K562 (cell line): ENCODE measurements around the gene TMC8. TPM values are rescaled to one million over a fixed set of nuclear protein-coding genes. Genes with fewer than 3 reads are reported as not detected.

Source experiments
- GABPA ChIP-seq: fragments of 200-800 bp; sonication (Bioruptor generic); conservative IDR thresholded peaks from 2 replicates; pipeline ENCODE4 v1.6.1; 2016; ENCODE audit warnings: low read depth, missing genetic modification characterization, missing compliant biosample characterization
- HDAC6 ChIP-seq: IDR thresholded peaks from 2 replicates; pipeline ENCODE4 v1.6.1; 2012; ENCODE audit warnings: low read depth, mild to moderate bottlenecking, control low read depth, inconsistent platforms, low read length, moderate library complexity
- ILK ChIP-seq: fragments of 450-650 bp; IDR thresholded peaks from 2 replicates; pipeline ENCODE4 v1.6.1; 2016; ENCODE audit warnings: missing genetic modification characterization, low read depth, mild to moderate bottlenecking, missing compliant biosample characterization, moderate library complexity, borderline replicate concordance
- PHF8 ChIP-seq: fragments of 200-600 bp; sonication (generic); IDR thresholded peaks from 2 replicates; pipeline ENCODE4 v1.6.1; 2012; ENCODE audit warnings: mixed run types, mild to moderate bottlenecking, inconsistent platforms, low read length, moderate library complexity, borderline replicate concordance
- POLR3A ChIP-seq: IDR thresholded peaks from 2 replicates; pipeline ENCODE4 v1.6.1; 2011; ENCODE audit warnings: borderline replicate concordance, mild to moderate bottlenecking, moderate library complexity; ENCODE audit not compliant: insufficient read length, insufficient read depth; ENCODE audit errors: extremely low read depth
- ZFX ChIP-seq: sonication (generic); formaldehyde crosslinking; IDR thresholded peaks from 2 replicates; pipeline ENCODE4 v1.8.0; 2022; ENCODE audit warnings: mild to moderate bottlenecking, missing genetic modification reagents, moderate library complexity
- ZKSCAN8 ChIP-seq: fragments of 200-800 bp; sonication (Bioruptor generic); IDR thresholded peaks from 2 replicates; pipeline ENCODE4 v1.6.1; 2016; ENCODE audit warnings: missing genetic modification characterization, missing compliant biosample characterization
- polyA plus RNA-seq, 8 experiments: library from polyadenylated mRNA; depleted of rRNA in 4 of 8; stranded (reverse) in 5 of 8; unstranded in 3 of 8; fragments of >200 nt; fragmentation: Nextera tagmentation in 2 of 8; fragmentation: Illumina TruSeq in 1 of 8; extraction: Ambion mirVana in 2 of 8; extraction: Trizol in 1 of 8; gene quantifications; 2 replicates each; pipeline versions ENCODE4 v1.2.1 to v1.2.3, GENCODE V29; 2011 to 2014; ENCODE audit warnings: inconsistent platforms in 1 of 8, missing spikeins in 1 of 8
- total RNA-seq, 7 experiments: library from RNA; depleted of rRNA in 6 of 7; stranded (reverse); fragments of >200 nt in 6 of 7; fragmentation: Illumina TruSeq in 2 of 7; extraction: Trizol in 2 of 7; gene quantifications; 2 replicates each; pipeline versions ENCODE4 v1.2.1 to v1.2.3, GENCODE V29; 2011 to 2021; ENCODE audit warnings: low replicate concordance in 1 of 7
- TF ChIP-seq, protein P1 (sequence below): fragments of 450-650 bp; IDR thresholded peaks from 2 replicates; pipeline ENCODE4 v1.6.1; 2016; ENCODE audit warnings: low read depth, mild to moderate bottlenecking, moderate library complexity
- TF ChIP-seq, protein P2 (sequence below): fragments of 250-450 bp; sonication (Bioruptor Pico); IDR thresholded peaks from 2 replicates; pipeline ENCODE4 v1.8.0; 2021; ENCODE audit warnings: borderline replicate concordance, mild to moderate bottlenecking, moderate library complexity; ENCODE audit not compliant: poor library complexity, severe bottlenecking
- TF ChIP-seq, protein P3 (sequence below): fragments of 450-650 bp; IDR thresholded peaks from 2 replicates; pipeline ENCODE4 v1.6.1; 2016; ENCODE audit warnings: mild to moderate bottlenecking, moderate library complexity
- TF ChIP-seq, protein P4 (sequence below): fragments of 250-450 bp; sonication (Bioruptor Pico); IDR thresholded peaks from 2 replicates; pipeline ENCODE4 v1.5.1; 2021; ENCODE audit warnings: mild to moderate bottlenecking

The TMC8 gene
- total and polyA plus RNA-seq, 9 of the 15 experiments (the other 6 are each of a cell fraction or from before 2014, with no cell fraction given) = 0.13 to 10.9 (median 2.8) TPM

DNA sequence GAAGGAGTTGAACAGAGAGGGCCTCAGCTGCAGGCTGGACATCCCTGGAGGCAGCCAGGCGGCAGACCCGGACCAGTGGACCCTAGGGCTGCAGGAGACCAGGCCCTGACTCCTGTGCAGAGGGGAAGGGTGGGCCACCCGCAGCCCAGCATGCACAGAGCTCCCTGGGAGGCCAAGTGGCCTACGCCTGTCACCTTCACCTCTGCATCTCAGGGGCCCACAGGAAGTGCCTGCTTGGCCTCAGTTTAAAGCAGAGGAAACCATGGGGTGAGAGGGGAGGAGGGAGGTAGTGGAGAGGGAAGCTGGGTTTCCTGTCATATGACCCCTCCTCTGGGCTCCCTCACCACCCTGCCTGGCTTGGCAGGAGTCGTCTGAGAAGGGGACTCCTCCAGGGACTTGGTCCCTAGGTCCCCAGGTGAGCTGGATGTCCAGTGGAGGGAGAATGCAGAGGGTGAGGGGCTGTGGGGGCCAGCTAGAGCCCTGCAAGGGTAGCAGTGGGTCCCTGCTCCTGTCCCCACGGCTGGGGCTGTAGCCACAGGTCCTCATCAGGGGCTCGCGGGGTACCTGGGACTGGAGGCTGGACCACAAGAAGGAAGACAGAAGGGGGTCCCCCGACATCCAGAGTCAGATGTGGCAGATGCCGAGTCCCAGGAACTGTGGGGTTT is at the start of gene TMC8 (continued):
- TF ChIP-seq, protein P1, sequence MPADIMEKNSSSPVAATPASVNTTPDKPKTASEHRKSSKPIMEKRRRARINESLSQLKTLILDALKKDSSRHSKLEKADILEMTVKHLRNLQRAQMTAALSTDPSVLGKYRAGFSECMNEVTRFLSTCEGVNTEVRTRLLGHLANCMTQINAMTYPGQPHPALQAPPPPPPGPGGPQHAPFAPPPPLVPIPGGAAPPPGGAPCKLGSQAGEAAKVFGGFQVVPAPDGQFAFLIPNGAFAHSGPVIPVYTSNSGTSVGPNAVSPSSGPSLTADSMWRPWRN = no peak
- peak; percentile 47; the same call in 1 of the 2 replicates for TF ChIP-seq ZFX (CRISPR knock-in tag)
- TF ChIP-seq PHF8 = no peak; the same call in 1 of the 2 replicates
- TF ChIP-seq, protein P2, sequence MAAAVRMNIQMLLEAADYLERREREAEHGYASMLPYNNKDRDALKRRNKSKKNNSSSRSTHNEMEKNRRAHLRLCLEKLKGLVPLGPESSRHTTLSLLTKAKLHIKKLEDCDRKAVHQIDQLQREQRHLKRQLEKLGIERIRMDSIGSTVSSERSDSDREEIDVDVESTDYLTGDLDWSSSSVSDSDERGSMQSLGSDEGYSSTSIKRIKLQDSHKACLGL (CRISPR knock-in tag) = peak; percentile 9
- no peak for TF ChIP-seq ZKSCAN8 (CRISPR knock-in tag)
- no peak for TF ChIP-seq POLR3A
- TF ChIP-seq, protein P3, sequence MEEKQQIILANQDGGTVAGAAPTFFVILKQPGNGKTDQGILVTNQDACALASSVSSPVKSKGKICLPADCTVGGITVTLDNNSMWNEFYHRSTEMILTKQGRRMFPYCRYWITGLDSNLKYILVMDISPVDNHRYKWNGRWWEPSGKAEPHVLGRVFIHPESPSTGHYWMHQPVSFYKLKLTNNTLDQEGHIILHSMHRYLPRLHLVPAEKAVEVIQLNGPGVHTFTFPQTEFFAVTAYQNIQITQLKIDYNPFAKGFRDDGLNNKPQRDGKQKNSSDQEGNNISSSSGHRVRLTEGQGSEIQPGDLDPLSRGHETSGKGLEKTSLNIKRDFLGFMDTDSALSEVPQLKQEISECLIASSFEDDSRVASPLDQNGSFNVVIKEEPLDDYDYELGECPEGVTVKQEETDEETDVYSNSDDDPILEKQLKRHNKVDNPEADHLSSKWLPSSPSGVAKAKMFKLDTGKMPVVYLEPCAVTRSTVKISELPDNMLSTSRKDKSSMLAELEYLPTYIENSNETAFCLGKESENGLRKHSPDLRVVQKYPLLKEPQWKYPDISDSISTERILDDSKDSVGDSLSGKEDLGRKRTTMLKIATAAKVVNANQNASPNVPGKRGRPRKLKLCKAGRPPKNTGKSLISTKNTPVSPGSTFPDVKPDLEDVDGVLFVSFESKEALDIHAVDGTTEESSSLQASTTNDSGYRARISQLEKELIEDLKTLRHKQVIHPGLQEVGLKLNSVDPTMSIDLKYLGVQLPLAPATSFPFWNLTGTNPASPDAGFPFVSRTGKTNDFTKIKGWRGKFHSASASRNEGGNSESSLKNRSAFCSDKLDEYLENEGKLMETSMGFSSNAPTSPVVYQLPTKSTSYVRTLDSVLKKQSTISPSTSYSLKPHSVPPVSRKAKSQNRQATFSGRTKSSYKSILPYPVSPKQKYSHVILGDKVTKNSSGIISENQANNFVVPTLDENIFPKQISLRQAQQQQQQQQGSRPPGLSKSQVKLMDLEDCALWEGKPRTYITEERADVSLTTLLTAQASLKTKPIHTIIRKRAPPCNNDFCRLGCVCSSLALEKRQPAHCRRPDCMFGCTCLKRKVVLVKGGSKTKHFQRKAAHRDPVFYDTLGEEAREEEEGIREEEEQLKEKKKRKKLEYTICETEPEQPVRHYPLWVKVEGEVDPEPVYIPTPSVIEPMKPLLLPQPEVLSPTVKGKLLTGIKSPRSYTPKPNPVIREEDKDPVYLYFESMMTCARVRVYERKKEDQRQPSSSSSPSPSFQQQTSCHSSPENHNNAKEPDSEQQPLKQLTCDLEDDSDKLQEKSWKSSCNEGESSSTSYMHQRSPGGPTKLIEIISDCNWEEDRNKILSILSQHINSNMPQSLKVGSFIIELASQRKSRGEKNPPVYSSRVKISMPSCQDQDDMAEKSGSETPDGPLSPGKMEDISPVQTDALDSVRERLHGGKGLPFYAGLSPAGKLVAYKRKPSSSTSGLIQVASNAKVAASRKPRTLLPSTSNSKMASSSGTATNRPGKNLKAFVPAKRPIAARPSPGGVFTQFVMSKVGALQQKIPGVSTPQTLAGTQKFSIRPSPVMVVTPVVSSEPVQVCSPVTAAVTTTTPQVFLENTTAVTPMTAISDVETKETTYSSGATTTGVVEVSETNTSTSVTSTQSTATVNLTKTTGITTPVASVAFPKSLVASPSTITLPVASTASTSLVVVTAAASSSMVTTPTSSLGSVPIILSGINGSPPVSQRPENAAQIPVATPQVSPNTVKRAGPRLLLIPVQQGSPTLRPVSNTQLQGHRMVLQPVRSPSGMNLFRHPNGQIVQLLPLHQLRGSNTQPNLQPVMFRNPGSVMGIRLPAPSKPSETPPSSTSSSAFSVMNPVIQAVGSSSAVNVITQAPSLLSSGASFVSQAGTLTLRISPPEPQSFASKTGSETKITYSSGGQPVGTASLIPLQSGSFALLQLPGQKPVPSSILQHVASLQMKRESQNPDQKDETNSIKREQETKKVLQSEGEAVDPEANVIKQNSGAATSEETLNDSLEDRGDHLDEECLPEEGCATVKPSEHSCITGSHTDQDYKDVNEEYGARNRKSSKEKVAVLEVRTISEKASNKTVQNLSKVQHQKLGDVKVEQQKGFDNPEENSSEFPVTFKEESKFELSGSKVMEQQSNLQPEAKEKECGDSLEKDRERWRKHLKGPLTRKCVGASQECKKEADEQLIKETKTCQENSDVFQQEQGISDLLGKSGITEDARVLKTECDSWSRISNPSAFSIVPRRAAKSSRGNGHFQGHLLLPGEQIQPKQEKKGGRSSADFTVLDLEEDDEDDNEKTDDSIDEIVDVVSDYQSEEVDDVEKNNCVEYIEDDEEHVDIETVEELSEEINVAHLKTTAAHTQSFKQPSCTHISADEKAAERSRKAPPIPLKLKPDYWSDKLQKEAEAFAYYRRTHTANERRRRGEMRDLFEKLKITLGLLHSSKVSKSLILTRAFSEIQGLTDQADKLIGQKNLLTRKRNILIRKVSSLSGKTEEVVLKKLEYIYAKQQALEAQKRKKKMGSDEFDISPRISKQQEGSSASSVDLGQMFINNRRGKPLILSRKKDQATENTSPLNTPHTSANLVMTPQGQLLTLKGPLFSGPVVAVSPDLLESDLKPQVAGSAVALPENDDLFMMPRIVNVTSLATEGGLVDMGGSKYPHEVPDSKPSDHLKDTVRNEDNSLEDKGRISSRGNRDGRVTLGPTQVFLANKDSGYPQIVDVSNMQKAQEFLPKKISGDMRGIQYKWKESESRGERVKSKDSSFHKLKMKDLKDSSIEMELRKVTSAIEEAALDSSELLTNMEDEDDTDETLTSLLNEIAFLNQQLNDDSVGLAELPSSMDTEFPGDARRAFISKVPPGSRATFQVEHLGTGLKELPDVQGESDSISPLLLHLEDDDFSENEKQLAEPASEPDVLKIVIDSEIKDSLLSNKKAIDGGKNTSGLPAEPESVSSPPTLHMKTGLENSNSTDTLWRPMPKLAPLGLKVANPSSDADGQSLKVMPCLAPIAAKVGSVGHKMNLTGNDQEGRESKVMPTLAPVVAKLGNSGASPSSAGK = no peak
- TF ChIP-seq GABPA = peak; percentile 60
- TF ChIP-seq ILK (tag) = no peak
- TF ChIP-seq, protein P4, sequence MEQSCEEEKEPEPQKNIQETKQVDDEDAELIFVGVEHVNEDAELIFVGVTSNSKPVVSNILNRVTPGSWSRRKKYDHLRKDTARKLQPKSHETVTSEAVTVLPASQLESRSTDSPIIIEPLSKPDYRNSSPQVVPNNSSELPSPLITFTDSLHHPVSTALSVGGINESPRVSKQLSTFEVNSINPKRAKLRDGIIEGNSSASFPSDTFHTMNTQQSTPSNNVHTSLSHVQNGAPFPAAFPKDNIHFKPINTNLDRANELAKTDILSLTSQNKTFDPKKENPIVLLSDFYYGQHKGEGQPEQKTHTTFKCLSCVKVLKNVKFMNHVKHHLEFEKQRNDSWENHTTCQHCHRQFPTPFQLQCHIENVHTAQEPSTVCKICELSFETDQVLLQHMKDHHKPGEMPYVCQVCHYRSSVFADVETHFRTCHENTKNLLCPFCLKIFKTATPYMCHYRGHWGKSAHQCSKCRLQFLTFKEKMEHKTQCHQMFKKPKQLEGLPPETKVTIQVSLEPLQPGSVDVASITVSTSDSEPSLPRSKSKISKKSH = no peak
- TF ChIP-seq HDAC6 = no peak
